Measurements from ENCODE around the gene TRAPPC8. TPM values are rescaled to one million over a fixed set of nuclear protein-coding genes. Genes with fewer than 3 reads are reported as not detected.
"Not testable (repeated sequence)": the region's sequence is repeated elsewhere in the genome, so short reads cannot be mapped to it uniquely, and the experiment has no call there.

The TRAPPC8 gene
- total and polyA plus RNA-seq, 11 donors: 9.5 to 41.9 (median 29.4) TPM

DNA sequence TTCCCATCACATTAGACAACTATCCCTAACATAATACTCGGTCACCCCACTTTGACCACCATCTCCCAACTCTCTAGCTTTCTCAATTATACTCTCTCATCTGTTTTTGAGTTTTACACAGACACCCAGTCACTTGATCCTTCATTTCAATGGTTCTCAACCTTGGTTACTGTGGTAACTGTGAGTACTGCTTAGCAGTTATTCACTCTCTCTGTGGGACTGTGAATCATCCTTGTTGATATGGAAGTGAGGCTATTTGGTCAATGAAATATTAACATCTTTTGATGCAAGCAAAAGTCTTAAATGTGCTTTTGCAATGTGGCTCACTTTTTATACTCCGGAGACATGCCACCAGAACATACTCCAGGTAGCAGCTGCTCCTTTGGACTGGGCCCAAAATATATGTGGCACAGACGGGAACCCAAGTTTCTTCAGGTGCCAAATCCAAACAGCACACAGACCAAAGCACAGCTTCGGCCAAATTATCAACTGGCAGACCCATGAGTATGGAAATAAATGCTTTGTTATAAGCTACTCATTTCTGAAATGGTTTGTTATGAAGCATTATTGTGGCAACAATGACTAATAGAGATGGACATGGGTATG lies 107.3 kb downstream of the TRAPPC8 start:
- H3K36me3 ChIP-seq: peaks cover 0 to 95% (median 91%) of the 10 kb centered on the region in 9 donors
- H3K9me3 ChIP-seq: no peaks in the 10 kb centered on the region
- 83 to 97% (median 93%) methylated on average over 4 of the region's 4 CpGs for WGBS, 4 donors
- no peaks in the 10 kb centered on the region for H3K4me1 ChIP-seq
- TF ChIP-seq POLR2A (IDR thresholded peaks at IDR 0.05): no peak
- TF ChIP-seq, protein P1, sequence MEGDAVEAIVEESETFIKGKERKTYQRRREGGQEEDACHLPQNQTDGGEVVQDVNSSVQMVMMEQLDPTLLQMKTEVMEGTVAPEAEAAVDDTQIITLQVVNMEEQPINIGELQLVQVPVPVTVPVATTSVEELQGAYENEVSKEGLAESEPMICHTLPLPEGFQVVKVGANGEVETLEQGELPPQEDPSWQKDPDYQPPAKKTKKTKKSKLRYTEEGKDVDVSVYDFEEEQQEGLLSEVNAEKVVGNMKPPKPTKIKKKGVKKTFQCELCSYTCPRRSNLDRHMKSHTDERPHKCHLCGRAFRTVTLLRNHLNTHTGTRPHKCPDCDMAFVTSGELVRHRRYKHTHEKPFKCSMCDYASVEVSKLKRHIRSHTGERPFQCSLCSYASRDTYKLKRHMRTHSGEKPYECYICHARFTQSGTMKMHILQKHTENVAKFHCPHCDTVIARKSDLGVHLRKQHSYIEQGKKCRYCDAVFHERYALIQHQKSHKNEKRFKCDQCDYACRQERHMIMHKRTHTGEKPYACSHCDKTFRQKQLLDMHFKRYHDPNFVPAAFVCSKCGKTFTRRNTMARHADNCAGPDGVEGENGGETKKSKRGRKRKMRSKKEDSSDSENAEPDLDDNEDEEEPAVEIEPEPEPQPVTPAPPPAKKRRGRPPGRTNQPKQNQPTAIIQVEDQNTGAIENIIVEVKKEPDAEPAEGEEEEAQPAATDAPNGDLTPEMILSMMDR (IDR thresholded peaks at IDR 0.05): no peak
- H3K27me3 ChIP-seq: no peaks in the 10 kb centered on the region
- DNase-seq: no peak
- ATAC-seq: no peak
- no peak overlapping the region for H3K27ac ChIP-seq
- no peak overlapping the region for H3K4me3 ChIP-seq
- intact Hi-C loops (cut with DNase I): no loop called here

DNA sequence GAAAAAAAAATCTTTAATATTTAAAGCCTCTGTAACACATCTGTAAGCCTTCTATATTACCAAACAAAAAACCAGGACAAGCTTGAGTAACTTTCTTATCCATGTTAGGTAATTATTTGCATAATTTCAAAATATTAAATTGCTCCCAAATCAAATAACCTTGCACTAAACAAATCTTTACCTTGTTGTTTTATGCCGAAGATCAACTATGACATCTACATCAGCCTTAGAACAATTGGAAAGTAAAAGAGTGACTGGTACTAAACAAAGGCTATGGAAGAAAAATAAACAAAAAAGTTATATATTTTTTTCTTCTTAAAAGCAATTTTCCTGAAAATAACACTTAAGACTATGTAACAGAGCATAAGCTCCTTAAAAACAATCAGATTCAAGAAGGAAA lies 111.0 kb downstream of the TRAPPC8 start:
- TF ChIP-seq, protein P1 (IDR thresholded peaks at IDR 0.05): no peak
- TF ChIP-seq POLR2A (IDR thresholded peaks at IDR 0.05): no peak
- 92 to 100% (median 94%) methylated on average over 1 of the region's 1 CpG for WGBS, 4 donors
- Histone ChIP-seq H3K27me3 (no peaks in the 10 kb centered on the region), H3K36me3 (peaks cover 0 to 87% (median 73%) of the 10 kb centered on the region in 9 donors), H3K4me3 (no peak overlapping the region), H3K27ac (no peak overlapping the region), H3K4me1 (no peaks in the 10 kb centered on the region), H3K9me3 (no peaks in the 10 kb centered on the region)
- no peak for ATAC-seq
- intact Hi-C loops (cut with DNase I): no loop called here
- no peak for DNase-seq

DNA sequence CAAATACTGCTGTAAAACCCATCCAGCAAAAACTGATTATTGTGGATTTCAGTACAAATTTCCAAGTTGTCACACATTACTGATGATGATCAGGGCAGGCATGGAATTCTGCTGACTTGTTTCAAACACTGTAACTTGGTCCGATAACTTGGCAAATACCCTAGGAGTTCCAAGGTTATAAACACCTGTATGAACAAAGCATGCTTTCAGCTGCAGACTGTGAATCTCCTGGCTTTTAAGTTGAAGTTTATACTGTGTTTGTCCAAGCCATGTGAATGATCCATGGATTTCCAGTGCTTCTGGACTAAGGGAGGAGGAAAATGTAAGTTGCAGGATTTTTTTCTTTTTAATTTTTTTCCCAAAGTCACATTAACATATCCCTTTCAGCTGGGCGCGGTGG lies 112.2 kb downstream of the TRAPPC8 start:
- Histone ChIP-seq H3K27ac (no peak overlapping the region), H3K4me1 (no peaks in the 10 kb centered on the region), H3K4me3 (no peak overlapping the region), H3K27me3 (no peaks in the 10 kb centered on the region), H3K9me3 (no peaks in the 10 kb centered on the region), H3K36me3 (peaks cover 0 to 75% (median 63%) of the 10 kb centered on the region in 9 donors)
- intact Hi-C loops (cut with DNase I): no loop called here
- DNase-seq: no peak
- no peak for ATAC-seq
- WGBS, 4 donors: 98 to 100% (median 99%) methylated on average over 3 of the region's 3 CpGs
- TF ChIP-seq POLR2A (IDR thresholded peaks at IDR 0.05): no peak
- TF ChIP-seq, protein P1 (IDR thresholded peaks at IDR 0.05): no peak

DNA sequence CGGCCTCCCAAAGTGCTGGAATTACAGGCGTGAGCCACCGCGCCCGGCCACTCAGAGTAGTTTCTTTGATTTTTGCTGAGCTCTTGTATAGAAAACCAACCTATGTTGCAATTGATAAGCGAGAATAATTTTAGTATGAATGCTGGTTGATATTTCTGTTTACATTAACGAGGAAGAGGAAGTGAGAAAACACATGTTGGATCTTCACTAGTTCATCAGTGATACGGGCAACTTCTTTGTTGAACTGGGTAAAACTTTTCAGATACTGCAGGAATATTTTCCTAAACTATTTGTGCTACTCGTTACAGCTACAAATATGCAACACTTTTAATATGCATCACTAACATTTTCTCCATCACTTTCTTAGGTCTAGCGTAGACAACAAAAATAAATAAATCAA lies 114.3 kb downstream of the TRAPPC8 start:
- intact Hi-C loops (cut with DNase I): loop anchor here in 2 of 10 donors (10.0 kb wide), 1 partner anchor 146 kb away; no protein-coding TSS in a partner anchor
- 95 to 99% (median 96%) methylated on average over 10 of the region's 10 CpGs for WGBS, 4 donors
- no peak for TF ChIP-seq POLR2A (IDR thresholded peaks at IDR 0.05)
- TF ChIP-seq, protein P1 (IDR thresholded peaks at IDR 0.05): no peak

DNA sequence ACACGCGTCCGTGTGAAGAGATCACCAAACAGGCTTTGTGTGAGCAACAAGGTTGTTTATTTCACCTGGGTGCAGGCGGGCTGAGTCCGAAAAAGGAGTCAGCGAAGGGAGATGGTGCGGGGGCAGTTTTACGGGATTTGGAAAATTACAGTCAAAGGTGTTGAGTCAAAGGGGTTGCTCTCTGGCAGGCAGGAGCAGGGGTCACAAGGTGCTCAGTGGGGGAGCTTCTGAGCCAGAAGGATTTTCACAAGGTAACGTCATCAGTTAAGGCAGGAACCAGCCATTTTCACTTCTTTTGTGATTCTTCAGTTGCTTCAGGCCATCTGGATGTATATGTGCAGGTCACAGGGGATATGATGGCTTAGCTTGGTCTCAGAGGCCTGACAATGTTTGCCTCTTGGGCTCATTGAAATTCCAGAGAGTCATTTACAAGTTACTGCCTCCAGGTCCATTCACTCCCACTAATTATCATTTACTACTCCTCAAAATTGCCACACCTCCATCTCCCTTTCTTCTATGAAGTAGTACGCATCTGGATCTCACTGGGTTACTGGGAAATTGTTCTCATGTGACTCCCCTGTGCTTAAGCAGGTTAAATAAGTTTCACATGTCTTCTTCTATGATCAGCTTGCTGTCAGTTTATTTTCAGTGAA lies 116.1 kb downstream of the TRAPPC8 start:
- H3K27me3 ChIP-seq, H3K4me3 ChIP-seq, H3K27ac ChIP-seq, ATAC-seq, DNase-seq, H3K9me3 ChIP-seq, H3K4me1 ChIP-seq: not testable (repeated sequence)
- peaks cover 0 to 39% (median 27%) of the 10 kb centered on the region in 9 donors for H3K36me3 ChIP-seq
- intact Hi-C loops (cut with DNase I): loop anchor here in 2 of 10 donors (10.0 kb wide), 1 partner anchor 148 kb away; no protein-coding TSS in a partner anchor
- 91 to 97% (median 95%) methylated on average over 10 of the region's 10 CpGs for WGBS, 4 donors

More for the DNA sequence above, 114.3 kb downstream of the TRAPPC8 start:
- H3K9me3 ChIP-seq: no peaks in the 10 kb centered on the region
- no peaks in the 10 kb centered on the region for H3K4me1 ChIP-seq
- H3K4me3 ChIP-seq: no peak overlapping the region
- DNase-seq (no peak), ATAC-seq (no peak)
- H3K27me3 ChIP-seq: no peaks in the 10 kb centered on the region
- H3K36me3 ChIP-seq: peaks cover 0 to 55% (median 44%) of the 10 kb centered on the region in 9 donors
- H3K27ac ChIP-seq: no peak overlapping the region
